ENCODE results near the gene BPIFB1.

DNA sequence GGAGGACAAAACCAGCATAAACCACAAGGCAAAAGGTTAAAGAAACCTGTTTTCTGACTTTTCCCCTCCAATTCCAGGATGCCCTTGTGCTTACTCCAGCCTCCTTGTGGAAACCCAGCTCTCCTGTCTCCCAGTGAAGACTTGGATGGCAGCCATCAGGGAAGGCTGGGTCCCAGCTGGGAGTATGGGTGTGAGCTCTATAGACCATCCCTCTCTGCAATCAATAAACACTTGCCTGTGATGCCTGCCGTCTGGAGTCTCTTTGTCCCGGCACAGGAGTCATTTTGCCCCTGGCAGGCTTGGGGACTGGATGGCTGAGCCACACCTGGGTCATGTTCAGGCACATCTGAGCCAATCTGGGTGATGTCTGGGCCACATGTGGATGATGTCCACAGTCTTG, 26.6 kb downstream of the BPIFB1 start:
- TF ChIP-seq EZH2 (IDR thresholded peaks at IDR 0.05; ENCODE audit: insufficient read depth, poor library complexity, severe bottlenecking): no peak
- TF ChIP-seq EZH2phosphoT487 (IDR thresholded peaks at IDR 0.05; ENCODE audit: insufficient read depth, low read depth): no peak
